ENCODE results near the gene C1orf159. TPM values are rescaled to one million over a fixed set of nuclear protein-coding genes. Genes with fewer than 3 reads are reported as not detected.

C1orf159 gene
- total and polyA plus RNA-seq, 2 experiments from 2014 or later: 9.6 to 21.5 TPM

GRCh38 chr1:1088801-1089680, 26.8 kb downstream of the C1orf159 start (continued):
- no peak for TF ChIP-seq ZNF462 (CRISPR knock-in tag; IDR thresholded peaks at IDR 0.05)
- TF ChIP-seq JUNB (IDR thresholded peaks at IDR 0.05; ENCODE audit: unreplicated experiment): no peak
- no peak for TF ChIP-seq EZH2 (IDR thresholded peaks at IDR 0.05; ENCODE audit: low read depth, unreplicated experiment)
- TF ChIP-seq CTCF (conservative IDR thresholded peaks at IDR 0.05; ENCODE audit: low read depth in 2 of 2): no peak
- TF ChIP-seq POLR2AphosphoS5 (IDR thresholded peaks at IDR 0.05; ENCODE audit: low read depth): no peak
- TF ChIP-seq ETS1 (IDR thresholded peaks at IDR 0.05): no peak
- TF ChIP-seq STAT1 (IDR thresholded peaks at IDR 0.05; ENCODE audit: unreplicated experiment): no peak
- TF ChIP-seq NANOG (IDR thresholded peaks at IDR 0.05; ENCODE audit: borderline replicate concordance): no peak
- no peak for TF ChIP-seq CREB1 (CRISPR knock-in tag; IDR thresholded peaks at IDR 0.05; ENCODE audit: low read depth)
- TF ChIP-seq EZH2phosphoT487 (IDR thresholded peaks at IDR 0.05; ENCODE audit: unreplicated experiment): no peak
